HG03520 (cell line): ENCODE data around the gene LIPH.

Source experiments
- ATAC-seq: cut with Tn5 transposase; IDR thresholded peaks from one replicate; pipeline ENCODE4 v1.9.1; 2021; ENCODE audit warnings: mild to moderate bottlenecking, moderate library complexity; ENCODE audit not compliant: unreplicated experiment

Gene LIPH

GRCh38 chr3:185549122-185549521 lies 3.3 kb downstream of the LIPH start:
- ATAC-seq: no peak

- ATAC-seq: no peak
Measured at GRCh38 chr3:185540695-185541094, 11.7 kb downstream of the LIPH start.

DNA sequence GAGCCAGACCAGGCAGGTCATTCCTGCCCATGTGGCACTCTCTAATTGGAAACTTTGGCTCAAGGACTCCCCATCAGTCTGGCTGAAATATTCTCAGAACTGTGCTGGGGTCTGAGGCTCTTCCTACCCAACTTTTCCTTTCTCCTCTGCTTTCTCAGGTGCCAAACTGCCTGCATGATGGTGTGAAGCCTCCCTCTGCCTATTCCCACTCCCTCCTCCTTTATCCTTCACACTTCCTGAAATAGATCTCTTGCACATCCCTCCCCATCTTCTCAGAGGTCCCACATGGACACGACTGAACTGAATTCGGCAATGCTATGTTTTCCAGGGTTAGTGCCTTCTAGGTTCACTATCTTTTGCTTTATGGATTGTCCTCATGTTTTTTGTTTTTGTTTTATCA lies 12.5 kb downstream of the LIPH start:
- no peak for ATAC-seq

- peak; percentile 98 for ATAC-seq
Measured at GRCh38 chr3:185537369-185537970, 14.9 kb downstream of the LIPH start.

DNA sequence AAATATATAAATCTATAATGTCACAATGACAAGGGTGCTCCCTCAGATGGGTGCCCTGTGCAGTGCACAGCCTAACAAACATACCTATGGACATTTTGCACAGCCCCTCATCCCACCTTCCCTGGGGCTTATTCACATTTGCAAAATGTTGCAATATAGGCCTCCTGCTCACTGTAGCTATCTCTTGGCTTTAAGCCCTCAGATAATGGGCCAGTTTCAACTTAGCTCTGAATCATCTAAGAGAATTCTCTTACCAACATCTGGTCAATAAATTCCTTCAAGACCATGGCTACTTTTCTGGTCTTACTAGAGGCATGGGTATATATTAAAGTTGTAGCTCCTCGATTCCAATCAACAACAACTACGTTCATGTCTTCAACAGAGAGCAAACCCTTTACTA lies 17.9 kb downstream of the LIPH start:
- no peak for ATAC-seq

DNA sequence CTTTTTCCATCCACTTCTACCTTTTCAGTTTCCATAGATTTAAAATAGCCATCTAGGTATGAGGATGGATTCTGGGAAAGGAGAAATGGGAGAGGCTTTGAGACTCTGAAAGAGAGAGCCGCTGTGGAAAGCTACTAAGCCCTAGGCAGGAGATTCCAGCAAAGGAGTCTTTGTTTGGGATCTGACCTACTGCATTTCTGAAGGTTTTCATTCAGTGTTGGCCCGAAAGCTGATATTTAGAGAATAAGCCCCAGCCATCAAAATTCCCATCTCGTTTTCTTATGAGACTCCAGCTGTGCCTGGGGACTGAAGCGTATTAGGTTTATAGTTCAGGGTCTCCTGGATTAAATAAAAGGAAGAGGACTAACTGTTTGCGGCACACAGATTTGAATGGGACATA lies 19.5 kb downstream of the LIPH start:
- ATAC-seq: no peak

DNA sequence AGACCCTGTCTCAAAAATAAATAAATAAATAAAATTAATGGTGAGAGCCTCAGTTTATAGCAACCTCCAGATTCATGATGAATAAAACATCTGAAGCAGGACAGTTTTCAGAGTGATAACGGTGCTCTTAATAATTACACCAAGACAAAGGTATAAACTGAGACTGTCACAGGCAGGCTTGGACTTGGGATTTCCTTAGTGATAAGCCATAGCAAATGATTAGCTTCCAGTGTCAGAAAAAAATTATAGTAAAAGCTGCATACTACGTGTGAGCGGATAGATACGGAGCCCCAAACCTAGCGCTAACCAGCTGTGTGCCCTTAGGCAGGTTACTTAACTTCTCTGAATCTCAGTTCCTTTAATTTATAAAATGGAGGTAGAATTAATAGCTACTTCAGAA lies 21.5 kb downstream of the LIPH start:
- ATAC-seq: no peak

DNA sequence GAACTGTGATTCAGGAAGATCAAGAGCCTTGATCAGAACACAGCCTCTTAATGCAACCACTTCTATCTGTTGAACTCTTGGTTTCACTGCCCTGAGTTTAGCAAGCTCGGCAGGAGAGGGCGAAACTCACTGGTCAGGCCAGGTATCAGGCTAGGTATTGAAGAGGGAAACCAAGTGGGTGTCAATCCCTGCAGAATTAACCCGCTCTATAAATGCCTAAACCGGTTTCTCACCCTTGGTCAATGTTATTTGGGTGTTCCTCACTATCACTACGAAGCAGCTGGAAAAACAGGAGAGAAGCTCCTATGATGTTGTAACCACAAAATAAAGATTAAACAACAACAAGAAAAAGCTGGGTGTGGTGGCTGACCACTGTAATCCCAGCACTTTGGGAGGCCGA lies 23.9 kb downstream of the LIPH start:
- no peak for ATAC-seq

DNA sequence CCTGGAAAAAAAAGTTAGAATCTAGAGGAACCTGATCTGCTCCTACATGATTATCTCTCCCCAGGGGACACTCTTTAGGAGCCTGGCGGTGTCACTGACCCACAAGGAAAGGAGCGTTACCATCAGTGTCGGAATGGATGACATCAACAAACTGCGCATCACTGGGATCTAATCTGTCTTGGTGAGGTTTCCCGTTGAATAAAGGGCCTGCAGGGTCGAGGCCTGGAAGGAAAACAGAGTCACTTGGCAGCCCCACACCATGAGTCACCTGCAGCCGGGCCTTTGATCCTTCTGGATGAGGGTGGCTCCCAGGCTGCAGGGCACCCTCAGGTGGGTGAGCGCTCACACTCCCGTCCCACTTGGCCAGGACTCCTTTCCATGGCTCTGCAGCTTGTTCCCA lies 25.0 kb downstream of the LIPH start:
- no peak for ATAC-seq

DNA sequence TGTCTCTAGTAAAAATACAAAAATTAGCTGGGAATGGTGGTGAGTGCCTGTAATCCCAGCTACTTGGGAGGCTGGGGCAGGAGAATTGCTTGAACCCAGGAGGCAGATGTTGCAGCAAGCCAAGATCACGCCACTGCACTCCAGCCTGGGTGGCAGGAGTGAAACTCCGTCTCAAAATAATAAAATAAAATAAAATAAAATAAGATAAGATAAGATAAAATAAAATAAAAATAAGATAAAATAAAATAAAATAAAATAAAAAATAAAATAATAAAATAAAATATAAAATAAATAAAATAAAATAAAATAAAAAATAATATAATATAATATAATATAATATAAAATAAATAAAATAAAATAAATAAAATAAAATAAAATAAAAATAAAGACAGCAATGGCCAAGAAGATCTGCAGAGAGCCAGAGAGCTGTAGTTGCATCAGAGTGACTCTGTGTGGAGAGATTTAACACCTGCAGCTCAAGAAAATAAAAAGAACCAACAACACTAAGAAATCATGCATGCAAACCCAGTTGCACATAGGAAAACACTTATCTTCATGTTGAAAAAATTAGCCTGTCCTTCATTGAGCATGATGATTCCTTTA lies 25.9 kb downstream of the LIPH start:
- ATAC-seq: no peak

GRCh38 chr3:185521349-185522138 lies 30.8 kb downstream of the LIPH start:
- no peak for ATAC-seq

DNA sequence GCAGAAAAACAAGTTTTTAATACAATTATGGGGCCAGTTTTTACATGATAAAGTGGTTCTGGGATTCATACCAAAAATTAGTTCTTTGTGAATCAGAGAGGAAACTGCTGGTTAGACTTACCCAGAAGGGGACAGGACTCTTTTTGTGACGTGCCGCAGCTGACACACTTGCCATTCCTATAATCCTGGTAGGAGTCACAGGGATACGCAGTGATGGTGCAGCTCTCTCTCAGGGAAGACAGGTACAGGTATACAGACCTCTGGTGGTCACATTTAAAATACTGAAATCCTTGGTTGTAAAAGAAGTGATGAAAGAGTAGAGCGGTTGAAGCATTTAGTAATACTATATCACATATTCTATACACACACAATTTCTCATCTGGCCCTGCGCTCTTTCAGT lies 33.4 kb downstream of the LIPH start:
- ATAC-seq: no peak

GRCh38 chr3:185517387-185518130 lies 34.8 kb downstream of the LIPH start:
- ATAC-seq: no peak

DNA sequence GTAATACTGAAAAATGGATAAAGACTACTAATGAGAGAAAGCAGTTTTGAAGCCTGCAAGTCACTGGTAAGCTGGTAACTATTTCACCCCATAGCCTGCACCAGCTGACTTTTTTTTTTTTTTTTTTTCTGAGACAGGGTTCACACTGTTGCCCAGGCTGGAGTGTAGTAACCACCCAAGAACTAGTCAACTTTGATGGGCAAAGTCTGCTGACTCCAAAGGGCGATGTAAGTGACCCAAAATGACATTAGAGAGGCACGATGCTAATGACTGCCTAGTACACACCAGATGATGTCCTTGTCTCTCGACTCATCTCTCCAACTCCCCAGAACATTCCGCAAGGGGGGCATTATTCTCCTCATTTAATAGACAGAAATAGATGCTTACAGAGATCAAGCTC lies 40.7 kb downstream of the LIPH start:
- ATAC-seq: no peak

DNA sequence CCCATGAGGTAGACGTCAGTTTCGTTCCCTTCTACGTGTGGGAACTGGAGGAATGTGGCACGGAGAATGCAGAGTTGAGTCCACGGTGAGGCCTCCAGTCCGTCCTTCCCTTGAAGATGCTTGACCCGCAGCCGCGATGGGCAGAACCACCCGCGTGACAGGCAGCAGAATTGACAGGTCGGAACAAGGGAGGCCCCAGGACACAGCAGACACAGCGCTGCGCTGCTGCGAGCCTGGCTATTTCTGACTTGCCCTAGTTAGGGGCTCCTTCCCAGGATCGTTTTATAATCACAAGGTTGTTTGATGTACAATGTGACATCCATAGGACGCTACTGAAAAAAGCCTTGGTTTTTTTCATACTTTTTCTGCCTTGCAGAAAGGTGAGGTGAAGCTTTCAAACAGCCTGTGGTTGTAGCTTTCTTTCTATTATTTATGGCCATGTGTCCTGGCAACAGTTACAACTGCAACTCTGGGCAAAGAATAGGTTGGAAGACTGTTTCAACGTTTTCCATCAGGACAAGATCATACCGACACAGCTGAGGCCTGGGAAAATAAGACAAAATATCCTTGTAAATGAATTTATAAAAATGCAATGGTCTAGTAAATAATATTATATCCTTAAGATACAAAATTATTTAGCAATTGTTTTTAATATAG lies 43.9 kb downstream of the LIPH start:
- no peak for ATAC-seq

- no peak for ATAC-seq
Measured at GRCh38 chr3:185507883-185508282, 44.5 kb downstream of the LIPH start.

- no peak for ATAC-seq
Measured at GRCh38 chr3:185504636-185505035, 47.8 kb downstream of the LIPH start.

DNA sequence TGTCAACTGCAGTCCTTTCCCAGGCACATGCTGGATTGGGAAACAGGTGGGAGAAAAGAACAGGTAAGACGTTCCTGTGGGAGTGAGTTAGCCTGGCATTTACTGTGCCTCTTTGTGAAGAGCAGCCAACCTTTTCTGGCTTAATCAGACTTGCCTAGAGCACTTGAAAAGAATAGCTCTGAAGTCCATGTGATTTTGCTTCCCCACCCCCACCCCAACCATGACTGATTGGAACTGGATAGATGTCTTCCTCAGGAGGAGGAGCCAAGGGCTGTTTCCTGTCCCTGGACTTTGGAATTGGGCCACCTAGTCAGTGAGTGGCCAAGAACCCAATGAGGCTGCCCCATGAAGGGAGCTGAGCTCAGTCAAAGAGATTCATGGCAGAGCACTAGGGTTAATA lies 48.9 kb downstream of the LIPH start:
- no peak for ATAC-seq

DNA sequence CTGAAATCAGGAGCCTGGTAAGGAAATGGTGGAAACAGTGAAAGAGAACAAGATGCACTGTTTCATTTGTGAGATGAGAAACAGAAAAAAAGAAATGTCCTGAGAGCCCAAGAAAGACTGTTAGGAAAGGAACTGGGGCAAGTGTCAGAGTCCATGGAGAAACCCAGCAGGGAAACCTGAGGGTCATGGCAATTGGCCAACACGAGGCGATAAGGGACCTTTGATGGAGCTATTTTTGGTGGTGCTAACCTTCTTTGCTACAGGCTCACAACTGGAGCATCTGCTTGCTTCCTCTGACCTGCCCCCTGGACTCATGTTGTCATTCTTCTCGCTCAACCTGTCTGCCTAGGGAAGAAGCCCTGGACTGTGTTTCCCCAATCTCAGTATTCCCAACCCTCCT lies 49.4 kb downstream of the LIPH start:
- ATAC-seq: no peak

- peak; percentile 94 for ATAC-seq
Measured at GRCh38 chr3:185498503-185499396, 53.6 kb downstream of the LIPH start, which contains the start of gene TMEM41A. Gene TMEM41A, minus strand, starts transcription at chr3:185499035. Its CDS starts 74 bp downstream, at chr3:185498961.
